HG03135 (cell line): ENCODE measurements around the gene NR3C1.

Experiments
- ATAC-seq: cut with Tn5 transposase; IDR thresholded peaks from one replicate; pipeline ENCODE4 v1.9.1; 2021; ENCODE audit warnings: mild to moderate bottlenecking, moderate library complexity; ENCODE audit not compliant: unreplicated experiment

The NR3C1 gene

GRCh38 chr5:143426437-143426991 lies 23.0 kb upstream of the NR3C1 start:
- peak; percentile 63 for ATAC-seq

GRCh38 chr5:143425835-143426234 lies 22.3 kb upstream of the NR3C1 start:
- no peak for ATAC-seq

DNA sequence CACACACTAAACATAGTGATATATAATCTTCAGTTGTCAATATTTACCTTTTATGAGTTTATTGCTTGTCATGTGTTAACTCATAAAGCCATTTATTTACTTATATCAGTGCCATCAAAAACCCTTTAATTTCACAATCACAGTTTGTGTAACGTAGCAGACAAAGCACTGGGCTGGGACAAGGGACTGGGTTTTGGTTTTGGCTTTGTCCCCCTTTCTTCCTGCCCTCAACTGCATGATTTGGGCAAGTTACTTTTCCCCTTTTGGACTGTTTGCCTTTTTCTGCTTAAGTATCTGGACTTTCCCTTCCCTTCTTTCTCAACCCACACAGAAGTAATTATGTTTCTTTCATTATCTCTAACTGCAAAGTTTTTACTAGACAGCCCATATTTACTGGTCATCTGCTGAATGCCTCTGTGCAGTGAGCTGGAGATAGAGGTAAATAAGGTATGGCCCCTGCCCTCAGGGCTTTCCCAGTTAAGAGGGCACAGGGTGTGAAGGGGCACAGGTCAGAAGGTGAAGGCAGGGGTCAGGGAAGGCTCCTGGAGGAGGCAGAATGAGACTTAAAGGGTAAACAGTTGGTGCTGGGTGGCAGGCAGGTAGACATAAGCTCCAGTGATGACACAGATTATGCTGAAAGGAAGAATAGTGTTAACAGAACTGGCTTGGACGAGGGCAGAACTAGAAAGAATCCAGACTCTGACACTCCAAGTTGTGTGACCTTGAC lies 14.8 kb upstream of the NR3C1 start:
- no peak for ATAC-seq

- no peak for ATAC-seq
Measured at GRCh38 chr5:143417503-143418139, 14.1 kb upstream of the NR3C1 start.

DNA sequence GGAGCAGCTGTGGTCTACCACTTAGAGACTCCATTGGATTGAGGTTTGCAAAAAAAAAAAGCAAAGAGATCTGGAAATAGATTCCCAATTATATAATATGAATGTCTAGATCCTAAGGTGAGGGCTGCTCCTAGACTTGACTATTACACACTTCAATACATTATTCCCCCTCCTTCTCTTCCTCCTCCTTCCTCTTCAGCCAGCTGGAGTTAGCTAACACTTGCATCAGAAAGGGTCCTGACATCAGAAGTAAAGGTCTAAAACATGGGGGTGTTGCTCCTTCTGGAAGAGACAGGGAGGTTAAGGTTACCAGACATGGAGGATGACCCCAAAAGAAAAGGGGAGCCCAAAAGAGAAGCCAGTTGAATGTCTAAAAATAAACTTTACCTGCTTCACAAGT lies 12.9 kb upstream of the NR3C1 start:
- no peak for ATAC-seq

- ATAC-seq = peak; percentile 80
Measured at GRCh38 chr5:143413958-143414669, 10.6 kb upstream of the NR3C1 start.

DNA sequence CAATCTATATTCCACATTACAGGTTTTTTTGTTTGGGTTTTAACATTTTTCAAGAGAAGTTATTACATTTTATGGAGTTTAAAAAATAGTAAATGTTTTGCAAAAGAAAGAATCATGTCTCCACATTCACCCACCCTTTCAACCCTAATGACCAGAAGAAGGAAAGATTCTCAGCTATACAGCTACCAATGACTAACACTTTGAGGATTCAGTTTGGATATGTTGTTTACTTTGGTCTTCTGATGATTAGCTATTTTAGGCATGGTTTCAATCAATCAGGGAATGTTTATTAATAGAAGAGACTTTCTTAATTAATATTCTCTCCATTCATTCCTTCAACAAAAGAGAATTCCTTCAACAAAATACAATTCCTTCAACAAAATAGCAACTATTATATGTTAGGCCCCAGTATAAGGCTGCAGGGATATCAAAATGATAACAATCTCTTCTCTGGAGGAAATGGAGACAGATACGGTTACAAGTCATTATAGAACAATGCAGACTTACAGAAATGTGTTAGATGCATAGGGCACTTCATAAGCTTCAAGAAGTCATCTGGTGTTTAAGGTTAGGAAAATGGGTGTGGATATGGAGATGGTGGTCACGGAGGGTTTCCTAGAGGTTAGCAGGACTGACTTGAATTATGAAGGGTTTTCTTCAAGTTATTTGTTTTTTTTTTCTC lies 9.3 kb upstream of the NR3C1 start:
- no peak for ATAC-seq

DNA sequence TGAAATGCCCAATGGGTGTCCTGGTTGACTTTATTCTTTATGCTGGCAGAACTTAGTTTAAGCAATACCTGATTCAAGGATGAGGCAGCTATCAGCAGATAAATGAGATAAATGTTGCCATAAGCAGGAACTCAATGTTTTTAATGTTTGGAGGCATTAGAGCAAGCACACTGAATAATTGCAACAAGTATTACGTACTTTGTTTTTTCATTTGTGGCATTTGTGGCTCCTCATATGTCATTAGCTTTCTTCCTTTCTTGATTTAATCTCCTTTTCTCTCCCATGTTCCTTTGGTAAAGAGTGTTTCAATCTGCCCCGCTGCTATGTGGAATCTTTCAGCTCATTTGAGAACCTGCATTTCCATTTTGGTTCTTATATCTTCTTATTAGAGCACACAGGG lies 6.4 kb upstream of the NR3C1 start:
- ATAC-seq = no peak

- no peak for ATAC-seq
Measured at GRCh38 chr5:143406408-143406807, 2.9 kb upstream of the NR3C1 start.

DNA sequence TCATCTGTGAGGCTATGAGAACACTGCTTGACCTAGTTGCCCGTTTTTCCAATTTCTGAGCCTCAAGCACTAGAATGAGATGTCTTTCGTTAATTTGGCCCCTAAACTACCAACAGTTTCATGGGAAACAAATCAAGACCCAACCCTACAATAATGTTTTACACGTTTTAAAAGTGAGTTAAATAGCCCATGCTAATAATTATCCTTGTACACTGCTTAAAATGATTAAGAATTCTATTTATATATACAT lies 2.3 kb upstream of the NR3C1 start:
- ATAC-seq = no peak

DNA sequence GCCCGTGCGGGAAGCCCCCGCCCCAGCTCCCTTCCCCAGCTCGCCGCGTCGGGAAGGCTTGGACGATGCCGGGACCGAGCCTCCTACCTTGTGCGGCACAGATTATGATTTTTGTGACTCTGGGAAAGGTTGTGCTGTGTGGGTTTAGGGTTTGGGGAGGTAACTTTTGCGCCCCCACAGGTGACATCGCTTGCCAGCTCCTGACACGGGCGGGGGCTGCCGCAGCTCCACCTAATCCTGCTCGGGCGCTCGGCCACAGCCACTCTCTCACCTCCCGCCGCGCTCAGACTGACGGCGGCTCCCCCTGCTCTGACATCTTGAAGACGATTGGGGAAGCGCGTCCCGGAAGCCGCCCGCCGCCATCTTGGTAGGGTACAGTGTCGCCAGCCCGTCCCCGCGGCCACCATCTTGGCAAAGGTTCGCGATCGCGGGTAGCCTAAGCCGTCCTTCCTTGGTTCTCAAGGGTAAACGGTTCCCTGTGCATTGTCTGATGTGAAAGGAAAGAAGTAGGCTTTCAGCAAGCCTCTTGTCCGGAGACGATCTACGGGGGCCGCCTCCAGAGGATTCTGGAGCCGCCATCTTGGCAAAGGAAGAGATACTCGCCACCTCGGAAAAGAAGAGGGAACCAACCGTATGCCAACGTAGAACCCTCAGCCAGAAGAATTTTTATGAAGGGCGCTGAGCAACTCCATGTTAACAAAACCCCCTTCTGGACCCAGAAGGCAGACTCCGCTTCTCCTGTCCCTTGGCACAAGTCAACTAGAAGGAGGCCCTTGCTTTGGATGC lies 1.8 kb upstream of the NR3C1 start:
- peak; percentile 31 for ATAC-seq

DNA sequence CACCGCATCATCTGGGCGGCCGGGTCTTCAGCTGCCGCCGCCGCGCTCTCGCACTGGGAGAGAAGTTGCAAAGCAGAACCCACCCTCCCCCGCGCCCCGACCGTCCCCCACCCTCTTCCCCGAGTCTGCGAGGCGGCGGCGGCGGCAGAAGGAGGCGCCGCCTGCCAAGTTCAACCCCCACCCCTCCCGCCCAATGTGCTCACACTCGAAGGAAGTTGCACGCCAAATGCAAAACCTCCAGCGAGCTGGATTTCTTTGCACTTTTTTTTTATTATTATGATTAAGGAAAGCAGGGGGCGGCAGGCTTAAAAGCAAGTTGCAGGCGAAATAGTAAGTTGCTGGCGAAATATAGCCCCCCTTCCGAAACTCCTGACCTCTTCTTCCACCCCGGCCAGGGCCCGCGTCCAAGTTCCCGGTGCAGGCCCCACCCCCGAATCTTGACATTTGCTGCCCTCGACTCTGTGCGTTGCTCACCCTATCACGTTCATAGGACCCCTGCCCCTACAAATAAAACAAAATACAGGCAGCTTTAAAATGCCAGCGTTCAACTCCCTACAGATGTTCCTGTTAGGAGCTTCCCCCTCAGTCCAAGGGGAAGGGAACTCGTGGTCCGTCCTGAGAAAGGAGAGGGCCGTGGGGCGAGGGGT lies 1.1 kb upstream of the NR3C1 start:
- peak; percentile 17 for ATAC-seq

- ATAC-seq = peak; percentile 12
Measured at GRCh38 chr5:143403334-143403592, 223 bp downstream of the NR3C1 start.

- ATAC-seq = no peak
Measured at GRCh38 chr5:143402553-143403333, 743 bp downstream of the NR3C1 start.

- ATAC-seq = no peak
Measured at GRCh38 chr5:143402017-143402552, 1.4 kb downstream of the NR3C1 start.

GRCh38 chr5:143401227-143402016 lies 2.1 kb downstream of the NR3C1 start:
- ATAC-seq = no peak

DNA sequence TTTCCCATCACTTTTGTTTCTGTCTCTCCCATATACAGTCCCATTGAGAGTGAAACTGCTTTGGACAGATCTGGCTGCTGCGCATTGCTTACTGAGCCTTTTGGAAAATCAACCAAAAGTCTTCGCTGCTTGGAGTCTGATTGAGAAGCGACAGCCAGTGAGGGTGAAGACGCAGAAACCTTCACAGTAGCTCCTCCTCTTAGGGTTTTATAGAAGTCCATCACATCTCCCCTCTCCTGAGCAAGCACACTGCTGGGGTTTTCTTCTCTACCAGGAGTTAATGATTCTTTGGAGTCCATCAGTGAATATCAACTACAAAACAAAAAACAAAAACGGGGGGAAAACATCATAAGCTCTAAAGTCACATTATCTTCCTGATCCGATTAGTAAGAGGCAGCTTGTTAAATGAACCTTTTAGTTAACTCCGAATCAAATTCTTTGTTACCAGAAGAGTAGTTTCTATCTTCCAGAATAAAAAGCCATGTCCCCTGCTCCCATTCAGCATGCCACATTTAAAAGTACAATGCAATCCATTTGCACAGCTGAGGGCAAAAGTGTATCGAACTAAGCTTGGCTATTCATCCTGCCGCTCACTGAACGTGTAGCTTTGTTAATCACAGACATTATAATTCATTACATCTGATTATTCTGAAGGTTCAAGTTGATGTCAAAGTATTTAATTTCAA lies 2.8 kb downstream of the NR3C1 start:
- ATAC-seq = no peak
